GM19468 (cell line): ENCODE results near the gene ILKAP.

Experiments used
- ATAC-seq: cut with Tn5 transposase; IDR thresholded peaks from one replicate; pipeline ENCODE4 v1.9.1; 2021; ENCODE audit warnings: mild to moderate bottlenecking, moderate library complexity, moderate number of reproducible peaks; ENCODE audit not compliant: unreplicated experiment; ENCODE audit errors: extremely low read depth

Gene ILKAP

GRCh38 chr2:238139196-238140039, 64.1 kb downstream of the ILKAP start:
- ATAC-seq: no peak

- no peak for ATAC-seq
These were observed 64.9 kb downstream of the ILKAP start, which contains the start of gene KLHL30 for GRCh38 chr2:238138331-238139195. KLHL30 (plus strand) TSS chr2:238138668; CDS start chr2:238140755, 2,087 bp downstream.

- no peak for ATAC-seq
These were observed 65.6 kb downstream of the ILKAP start for GRCh38 chr2:238137885-238138284.

- ATAC-seq: no peak
These were observed 66.5 kb downstream of the ILKAP start for GRCh38 chr2:238136820-238137537.

GRCh38 chr2:238135601-238136150, 67.8 kb downstream of the ILKAP start:
- no peak for ATAC-seq

GRCh38 chr2:238134393-238134785, 69.1 kb downstream of the ILKAP start:
- ATAC-seq: no peak

GRCh38 chr2:238133499-238134392, 69.7 kb downstream of the ILKAP start:
- no peak for ATAC-seq

GRCh38 chr2:238132463-238133450, 70.7 kb downstream of the ILKAP start:
- ATAC-seq: no peak

- no peak for ATAC-seq
These were observed 71.6 kb downstream of the ILKAP start for GRCh38 chr2:238131761-238132462.

- ATAC-seq: no peak
These were observed 72.5 kb downstream of the ILKAP start for GRCh38 chr2:238130696-238131628.

GRCh38 chr2:238130111-238130695, 73.3 kb downstream of the ILKAP start:
- ATAC-seq: no peak

GRCh38 chr2:238129166-238130010, 74.1 kb downstream of the ILKAP start:
- no peak for ATAC-seq

GRCh38 chr2:238128534-238129001, 74.9 kb downstream of the ILKAP start:
- ATAC-seq: no peak

- no peak for ATAC-seq
These were observed 75.4 kb downstream of the ILKAP start for GRCh38 chr2:238128061-238128440.
